Omental fat pad (tissue), 4 donors: ENCODE data around the gene GPR179. TPM values are rescaled to one million over a fixed set of nuclear protein-coding genes. Genes with fewer than 3 reads are reported as not detected.

Source experiments
- total RNA-seq, 4 donors: library from RNA; depleted of rRNA; stranded (reverse); fragments of >200 nt; gene quantifications; one replicate each; pipeline ENCODE4 v1.1.0, GENCODE V29; 2016

The GPR179 gene
- total RNA-seq, 4 donors from 2014 or later, result not detected

Other genes starting within 250 kb of the GPR179 start
- not detected for gene TBC1D3E, start 216.0 kb downstream of the GPR179 start, total RNA-seq
- not detected for gene TBC1D3, start 151.4 kb downstream of the GPR179 start, total RNA-seq
- 10 to 100 TPM; 19.1 to 38.4 (median 31.6) TPM for gene MRPL45, start 46.8 kb downstream of the GPR179 start, total RNA-seq
- 10 to 100 TPM; 10.2 to 17.7 (median 12.9) TPM for gene SOCS7, start 7.9 kb upstream of the GPR179 start, total RNA-seq
- 10 to 100 TPM; 22.7 to 70.9 (median 30.1) TPM for gene ARHGAP23, start 84.5 kb upstream of the GPR179 start, total RNA-seq